Dermis blood vessel endothelial cell (primary cell): Measurements from ENCODE around the gene ANKRD13B. TPM values are rescaled to one million over a fixed set of nuclear protein-coding genes. Genes with fewer than 3 reads are reported as not detected.
A peak's percentile ranks its signal among the peaks of the same experiment; 100 is the strongest.

Experiments used
- DNase-seq: peaks from one replicate; pipeline ENCODE4 v3.0.0; 2010
- total RNA-seq: library from RNA; depleted of rRNA; stranded (reverse); fragments of >200 nt; gene quantifications from 2 replicates; pipeline ENCODE4 v1.2.3, GENCODE V29; 2014

The ANKRD13B gene
- total RNA-seq, 1 donor from 2014 or later = 7.7 TPM

GRCh38 chr17:29595943-29596774 lies 3.2 kb downstream of the ANKRD13B start:
- DNase-seq = no peak

- DNase-seq = no peak
These were observed 3.9 kb downstream of the ANKRD13B start for GRCh38 chr17:29596811-29597210.

GRCh38 chr17:29597361-29598172 lies 4.6 kb downstream of the ANKRD13B start:
- no peak for DNase-seq

GRCh38 chr17:29603109-29603674 lies 10.3 kb downstream of the ANKRD13B start:
- no peak for DNase-seq

GRCh38 chr17:29607557-29608195 lies 14.7 kb downstream of the ANKRD13B start:
- no peak for DNase-seq

GRCh38 chr17:29608986-29609385 lies 16.1 kb downstream of the ANKRD13B start:
- DNase-seq = no peak

- DNase-seq = no peak
These were observed 17.5 kb downstream of the ANKRD13B start for GRCh38 chr17:29610395-29610794.

GRCh38 chr17:29611351-29612093 lies 18.6 kb downstream of the ANKRD13B start:
- DNase-seq = no peak

GRCh38 chr17:29612094-29612403 lies 19.1 kb downstream of the ANKRD13B start:
- DNase-seq = no peak

GRCh38 chr17:29612404-29613280 lies 19.7 kb downstream of the ANKRD13B start:
- DNase-seq = no peak

- peak; percentile 95 for DNase-seq
These were observed 20.5 kb downstream of the ANKRD13B start for GRCh38 chr17:29613352-29613837.

GRCh38 chr17:29613856-29614255 lies 20.9 kb downstream of the ANKRD13B start:
- no peak for DNase-seq

GRCh38 chr17:29614349-29615047 lies 21.6 kb downstream of the ANKRD13B start:
- no peak for DNase-seq

GRCh38 chr17:29615048-29615385 lies 22.1 kb downstream of the ANKRD13B start:
- DNase-seq = no peak

GRCh38 chr17:29615492-29616299 lies 22.8 kb downstream of the ANKRD13B start:
- DNase-seq = peak; percentile 88

- DNase-seq = no peak
These were observed 23.5 kb downstream of the ANKRD13B start for GRCh38 chr17:29616300-29617048.

- peak; percentile 93 for DNase-seq
These were observed 24.2 kb downstream of the ANKRD13B start for GRCh38 chr17:29617125-29617480.

- peak; percentile 81 for DNase-seq
These were observed 24.7 kb downstream of the ANKRD13B start for GRCh38 chr17:29617481-29618271.
